B cell (primary cell): ENCODE data around the gene GH2. TPM values are rescaled to one million over a fixed set of nuclear protein-coding genes. Genes with fewer than 3 reads are reported as not detected.
"Not testable (repeated sequence)": the region's sequence is repeated elsewhere in the genome, so short reads cannot be mapped to it uniquely, and the experiment has no call there.

Experiments used
- ATAC-seq: fragments of 200-7000 bp; cut with Tn5 transposase; one replicate; pipeline ENCODE4 v1.10.0; 2021; ENCODE audit warnings: low read depth, mild to moderate bottlenecking, moderate number of reproducible peaks, moderate library complexity
- CTCF ChIA-PET: fragments of 350-600 bp; sonication (Branson Sonifier 250); formaldehyde crosslinking; loops from one replicate; lab custom pipeline; 2021; ENCODE audit warnings: antibody characterized with exemption, inconsistent platforms; lab: Charles Lee
- POLR2A ChIA-PET: fragments of 350-600 bp; sonication (Branson Sonifier 250); formaldehyde crosslinking; loops from one replicate; lab custom pipeline; 2021; ENCODE audit warnings: antibody characterized with exemption; lab: Charles Lee
- DNase-seq: peaks from one replicate; pipeline ENCODE4 v3.0.0; 2013
- H2AFZ ChIP-seq: 2 replicates; pipeline ENCODE4 v1.6.1; 2012; ENCODE audit warnings: mild to moderate bottlenecking, low read depth, low read length; ENCODE audit not compliant: insufficient read depth, poor library complexity, severe bottlenecking
- H3K27ac ChIP-seq, 2 donors: 1 replicate in 1 of 2; 2 replicates in 1 of 2; pipeline ENCODE4 v1.5.1; 2012 to 2013; ENCODE audit warnings: low read length in 2 of 2, mild to moderate bottlenecking in 2 of 2, moderate library complexity in 1 of 2
- H3K27me3 ChIP-seq, 4 experiments: fragments of 200-600 bp in 1 of 4; sonication (generic) in 1 of 4; replicated peaks in 1 of 4; 1 replicate in 2 of 4; 2 replicates in 2 of 4; pipeline versions ENCODE4 v1.6.1 to v1.7.0; 2013 to 2016; ENCODE audit warnings: low read length in 3 of 4, mild to moderate bottlenecking in 2 of 4, mixed read lengths in 1 of 4, moderate library complexity in 1 of 4; ENCODE audit not compliant: insufficient read depth in 4 of 4, control insufficient read depth in 3 of 4; ENCODE audit errors: control extremely low read depth in 1 of 4
- H3K36me3 ChIP-seq, 2 experiments: replicated peaks in 1 of 2; 1 replicate in 1 of 2; 2 replicates in 1 of 2; pipeline versions ENCODE4 v1.6.1 to v1.7.1; 2013; ENCODE audit warnings: low read length in 1 of 2; ENCODE audit not compliant: insufficient read depth in 2 of 2, control insufficient read depth in 1 of 2; ENCODE audit errors: control extremely low read depth in 1 of 2, extremely low read depth in 1 of 2
- H3K4me1 ChIP-seq, 2 donors: fragments of 200-600 bp in 1 of 2; sonication (generic) in 1 of 2; 1 replicate in 1 of 2; 2 replicates in 1 of 2; pipeline versions ENCODE4 v1.5.1 to v1.6.1; 2013 to 2017; ENCODE audit warnings: low read length in 2 of 2; ENCODE audit not compliant: control insufficient read depth in 2 of 2, insufficient read depth in 2 of 2
- H3K4me2 ChIP-seq: replicated peaks from 2 replicates; pipeline ENCODE3; 2012; ENCODE audit warnings: mild to moderate bottlenecking, low read depth, low read length; ENCODE audit not compliant: poor library complexity, severe bottlenecking
- H3K4me3 ChIP-seq, 5 experiments: fragments of 200-600 bp in 1 of 5; sonication (generic) in 1 of 5; 1 replicate in 3 of 5; 2 replicates in 2 of 5; pipeline versions ENCODE4 v1.5.1 to v1.7.0; 2011 to 2016; ENCODE audit warnings: low read length in 4 of 5, mild to moderate bottlenecking in 4 of 5, low read depth in 2 of 5, control low read depth in 1 of 5, moderate library complexity in 1 of 5; ENCODE audit not compliant: insufficient read depth in 1 of 5; ENCODE audit errors: control extremely low read depth in 1 of 5, extremely low read depth in 1 of 5
- H3K79me2 ChIP-seq: fragments of 200-600 bp; sonication (generic); one replicate; pipeline ENCODE4 v1.6.0; 2016; ENCODE audit warnings: low read length; ENCODE audit not compliant: control insufficient read depth, insufficient read depth
- H3K9ac ChIP-seq: fragments of 200-600 bp; sonication (generic); 2 replicates; pipeline ENCODE4 v1.6.1; 2017; ENCODE audit warnings: mild to moderate bottlenecking, low read length, moderate library complexity
- H3K9me3 ChIP-seq, 3 donors: one replicate each; pipeline versions ENCODE4 v1.6.1 to v1.7.1; 2013; ENCODE audit warnings: low read length in 2 of 3; ENCODE audit not compliant: control insufficient read depth in 2 of 3, insufficient read depth in 1 of 3; ENCODE audit errors: control extremely low read depth in 1 of 3
- H4K20me1 ChIP-seq: 2 replicates; pipeline ENCODE4 v1.6.0; 2012; ENCODE audit warnings: mild to moderate bottlenecking, low read length; ENCODE audit not compliant: insufficient read depth, control insufficient read depth, poor library complexity, severe bottlenecking
- H3K27ac Mint-ChIP-seq: one replicate; pipeline ENCODE4 v1.8.0; 2021; ENCODE audit warnings: mixed read lengths
- H3K27me3 Mint-ChIP-seq: one replicate; pipeline ENCODE4 v1.8.0; 2021; ENCODE audit warnings: mixed read lengths
- H3K4me1 Mint-ChIP-seq: one replicate; pipeline ENCODE4 v1.8.0; 2021; ENCODE audit warnings: mixed read lengths
- H3K4me3 Mint-ChIP-seq: one replicate; pipeline ENCODE4 v1.8.0; 2021; ENCODE audit warnings: mixed read lengths
- H3K9me3 Mint-ChIP-seq: one replicate; pipeline ENCODE4 v1.8.0; 2022; ENCODE audit warnings: mixed read lengths; ENCODE audit not compliant: insufficient read depth
- WGBS: methylation state at CpG from one replicate; pipeline ENCODE4 v1.1.5; 2013; ENCODE audit warnings: missing lambda C conversion rate; ENCODE audit not compliant: insufficient coverage; 5-methylcytosine and 5-hydroxymethylcytosine counted together
- intact Hi-C: fragments of 100-400 bp; cut with micrococcal nuclease; formaldehyde crosslinking; loops from one replicate; pipeline ENCODE4 v1.10.0; 2022
- polyA plus RNA-seq: library from polyadenylated mRNA; depleted of rRNA; stranded (reverse); fragments of >200 nt; gene quantifications from 2 replicates; pipeline ENCODE4 v1.2.3, GENCODE V29; 2012
- total RNA-seq, 2 donors: library from RNA; stranded (reverse); fragments of 120-200 nt in 1 of 2; gene quantifications; 1 replicate in 1 of 2; 2 replicates in 1 of 2; pipeline versions ENCODE4 v1.2.3 to v1.2.4, GENCODE V29; 2013 to 2022

GH2 gene
- total and polyA plus RNA-seq, 2 donors (not counting 1 experiment from before 2014, with no cell fraction given), result not detected

DNA sequence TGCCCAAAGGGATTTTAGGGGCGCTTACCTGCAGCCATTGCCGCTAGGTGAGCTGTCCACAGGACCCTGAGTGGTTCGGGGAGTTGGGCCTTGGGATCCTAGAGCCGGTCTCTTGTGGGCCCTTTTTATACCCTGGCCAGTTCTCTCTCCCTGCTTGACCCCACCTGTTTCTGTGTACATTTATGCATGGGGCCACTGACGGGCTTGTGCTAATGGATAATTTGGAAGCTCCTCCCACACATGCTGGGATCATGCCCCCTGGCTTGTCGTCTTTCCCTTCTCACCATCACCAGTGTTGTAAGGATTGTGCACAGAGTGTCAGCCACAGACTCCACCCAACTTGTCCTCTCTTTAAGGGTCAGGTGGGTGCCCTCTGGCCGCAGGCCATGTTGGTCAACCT, 8.2 kb downstream of the GH2 start, which contains the start of gene CSH2:
Gene CSH2, minus strand, starts transcription at position 101 of the 400 bp plus-strand sequence. Its CDS starts 63 bp downstream, at position 38.
- intact Hi-C loops, H3K27ac ChIP-seq, H3K27ac Mint-ChIP-seq, ATAC-seq, H3K4me1 ChIP-seq, H3K4me3 ChIP-seq, H3K4me2 ChIP-seq, H3K36me3 ChIP-seq, H3K27me3 ChIP-seq, H3K4me1 Mint-ChIP-seq, POLR2A ChIA-PET, H3K4me3 Mint-ChIP-seq, H3K9me3 ChIP-seq, H3K9ac ChIP-seq, DNase-seq, H4K20me1 ChIP-seq, H2AFZ ChIP-seq, CTCF ChIA-PET, H3K27me3 Mint-ChIP-seq, H3K9me3 Mint-ChIP-seq, H3K79me2 ChIP-seq: not testable (repeated sequence)
- no CpG with 5 or more reads among the region's 7 CpGs for WGBS

DNA sequence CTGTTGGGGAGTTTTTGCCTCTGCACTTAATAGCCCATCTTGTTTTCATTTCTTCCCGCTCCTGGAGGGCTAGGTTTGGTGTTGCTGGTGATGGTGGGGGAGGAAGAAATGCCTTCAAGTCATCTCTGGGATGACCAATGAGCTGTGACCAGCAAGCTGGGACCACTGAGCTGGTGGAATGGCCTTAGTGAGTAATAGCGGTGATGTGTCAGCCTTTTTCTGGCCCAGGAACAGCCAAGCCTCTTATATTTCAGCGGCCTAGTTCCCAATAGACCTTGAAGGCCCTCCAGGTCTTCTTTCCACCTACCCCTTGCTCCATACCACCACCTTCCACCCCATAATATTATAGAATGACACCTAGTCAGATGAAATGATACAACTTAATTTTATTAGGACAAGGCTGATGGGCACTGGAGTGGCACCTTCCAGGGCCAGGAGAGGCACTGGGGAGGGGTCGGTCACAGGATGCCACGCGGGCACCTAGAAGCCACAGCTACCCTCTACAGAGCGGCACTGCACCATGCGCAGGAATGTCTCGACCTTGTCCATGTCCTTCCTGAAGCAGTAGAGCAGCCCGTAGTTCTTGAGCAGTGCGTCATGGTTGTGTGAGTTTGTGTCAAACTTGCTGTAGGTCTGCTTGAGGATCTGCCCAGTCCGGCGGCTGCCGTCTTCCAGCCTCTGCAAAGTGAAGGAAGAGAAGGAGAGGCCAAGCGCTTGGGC, 9.9 kb downstream of the GH2 start:
- H2AFZ ChIP-seq, H3K9ac ChIP-seq, H3K27ac Mint-ChIP-seq, H3K4me3 ChIP-seq, H4K20me1 ChIP-seq, H3K79me2 ChIP-seq, CTCF ChIA-PET, H3K9me3 ChIP-seq, H3K27me3 ChIP-seq, H3K4me1 Mint-ChIP-seq, ATAC-seq, H3K4me2 ChIP-seq, H3K36me3 ChIP-seq, DNase-seq, H3K4me3 Mint-ChIP-seq, POLR2A ChIA-PET, H3K9me3 Mint-ChIP-seq, H3K4me1 ChIP-seq, H3K27ac ChIP-seq, intact Hi-C loops, H3K27me3 Mint-ChIP-seq: not testable (repeated sequence)
- 100% methylated on average over 1 of the region's 15 CpGs for WGBS

DNA sequence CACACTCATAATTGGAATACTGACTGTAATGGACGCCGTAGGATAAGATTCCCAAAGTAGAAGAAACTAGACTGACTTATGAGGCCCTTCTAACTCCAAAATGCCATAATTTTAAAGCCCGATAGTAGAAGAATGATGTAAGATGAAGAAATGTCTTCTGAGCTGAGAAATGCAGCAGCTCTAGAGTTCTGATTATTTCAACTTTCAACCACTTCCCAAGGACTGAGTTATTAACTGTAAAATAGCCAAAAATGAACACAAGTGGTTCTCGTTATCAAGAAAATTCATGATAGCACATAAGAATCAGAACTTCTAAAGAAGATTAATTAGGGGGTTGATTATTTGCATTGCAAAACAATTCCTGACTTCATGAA, 11.5 kb downstream of the GH2 start:
- H3K4me1 Mint-ChIP-seq, H3K9ac ChIP-seq, H3K9me3 Mint-ChIP-seq, H3K27me3 Mint-ChIP-seq, H3K27ac Mint-ChIP-seq, H3K36me3 ChIP-seq, H3K79me2 ChIP-seq, DNase-seq, H3K9me3 ChIP-seq, intact Hi-C loops, H3K4me1 ChIP-seq, H3K4me3 Mint-ChIP-seq, POLR2A ChIA-PET, H4K20me1 ChIP-seq, H2AFZ ChIP-seq, H3K4me2 ChIP-seq, H3K27me3 ChIP-seq, H3K4me3 ChIP-seq, ATAC-seq, H3K27ac ChIP-seq: not testable (repeated sequence)
- CTCF ChIA-PET, result interaction anchor here (1.0 kb wide), 1 partner anchor 21 kb away, joined by 3 read pairs; no protein-coding TSS in a partner anchor
- no CpG with 5 or more reads among the region's 4 CpGs for WGBS
